HUES48 (cell line): Measurements from ENCODE around the gene CCDC83.

Experiments
- H3K27ac ChIP-seq: one replicate; pipeline ENCODE4 v1.7.0; 2013; ENCODE audit warnings: low read depth, low read length, inconsistent platforms
- H3K27me3 ChIP-seq: 2 replicates; pipeline ENCODE4 v1.6.1; 2013; ENCODE audit warnings: mild to moderate bottlenecking, low read length; ENCODE audit not compliant: control insufficient read depth, insufficient read depth
- H3K36me3 ChIP-seq: 2 replicates; pipeline ENCODE4 v1.6.1; 2013; ENCODE audit warnings: low read length; ENCODE audit not compliant: control insufficient read depth, insufficient read depth
- H3K4me1 ChIP-seq: 2 replicates; pipeline ENCODE4 v1.6.1; 2013; ENCODE audit warnings: mild to moderate bottlenecking, low read length; ENCODE audit not compliant: control insufficient read depth, insufficient read depth
- H3K4me3 ChIP-seq: 2 replicates; pipeline ENCODE4 v1.5.1; 2013; ENCODE audit warnings: mild to moderate bottlenecking, low read depth, low read length
- H3K9ac ChIP-seq: 2 replicates; pipeline ENCODE4 v1.6.1; 2013; ENCODE audit warnings: mild to moderate bottlenecking, low read depth, low read length, moderate library complexity
- H3K9me3 ChIP-seq: 2 replicates; pipeline ENCODE4 v1.6.1; 2013; ENCODE audit warnings: low read length; ENCODE audit not compliant: control insufficient read depth, insufficient read depth

The CCDC83 gene

GRCh38 chr11:85941380-85941973 is 86.3 kb downstream of the CCDC83 start:
- no peak overlapping the region for H3K4me3 ChIP-seq
- no peak overlapping the region for H3K27ac ChIP-seq
- no peaks in the 10 kb centered on the region for H3K9me3 ChIP-seq
- H3K36me3 ChIP-seq, result no peaks in the 10 kb centered on the region
- no peak overlapping the region for H3K9ac ChIP-seq
- no peaks in the 10 kb centered on the region for H3K27me3 ChIP-seq
- H3K4me1 ChIP-seq, result no peaks in the 10 kb centered on the region

DNA sequence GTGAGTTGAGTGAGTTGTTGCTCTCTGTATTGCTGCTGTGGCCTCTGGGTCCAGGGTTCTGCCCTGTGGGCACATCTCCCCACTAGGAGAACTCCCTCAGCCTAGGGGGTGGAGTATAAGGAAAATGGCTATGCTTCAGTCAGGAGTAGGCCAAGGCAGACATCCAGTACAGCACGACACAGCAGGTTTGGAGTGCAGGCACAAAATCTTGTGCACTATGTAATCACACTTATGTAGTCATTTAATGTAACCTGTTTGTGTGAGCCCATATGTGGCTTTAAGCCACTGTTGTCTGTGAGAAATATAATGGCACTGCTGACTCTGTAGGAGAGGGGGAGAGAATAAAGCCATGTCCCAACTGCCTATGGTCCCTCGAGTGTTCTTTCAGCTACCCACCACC is 90.1 kb downstream of the CCDC83 start:
- no peaks in the 10 kb centered on the region for H3K36me3 ChIP-seq
- H3K27ac ChIP-seq, result no peak overlapping the region
- H3K4me1 ChIP-seq, result no peaks in the 10 kb centered on the region
- no peak overlapping the region for H3K9ac ChIP-seq
- H3K27me3 ChIP-seq, result no peaks in the 10 kb centered on the region
- no peak overlapping the region for H3K4me3 ChIP-seq
- no peaks in the 10 kb centered on the region for H3K9me3 ChIP-seq

GRCh38 chr11:85945788-85946187 is 90.6 kb downstream of the CCDC83 start:
- no peaks in the 10 kb centered on the region for H3K36me3 ChIP-seq
- no peak overlapping the region for H3K9ac ChIP-seq
- H3K4me1 ChIP-seq, result no peaks in the 10 kb centered on the region
- no peak overlapping the region for H3K27ac ChIP-seq
- H3K27me3 ChIP-seq, result no peaks in the 10 kb centered on the region
- H3K9me3 ChIP-seq, result no peaks in the 10 kb centered on the region
- H3K4me3 ChIP-seq, result no peak overlapping the region

GRCh38 chr11:85946221-85946620 is 91.0 kb downstream of the CCDC83 start:
- Histone ChIP-seq H3K9me3 (no peaks in the 10 kb centered on the region), H3K4me1 (no peaks in the 10 kb centered on the region), H3K27ac (no peak overlapping the region), H3K27me3 (no peaks in the 10 kb centered on the region), H3K36me3 (no peaks in the 10 kb centered on the region), H3K4me3 (no peak overlapping the region), H3K9ac (no peak overlapping the region)

DNA sequence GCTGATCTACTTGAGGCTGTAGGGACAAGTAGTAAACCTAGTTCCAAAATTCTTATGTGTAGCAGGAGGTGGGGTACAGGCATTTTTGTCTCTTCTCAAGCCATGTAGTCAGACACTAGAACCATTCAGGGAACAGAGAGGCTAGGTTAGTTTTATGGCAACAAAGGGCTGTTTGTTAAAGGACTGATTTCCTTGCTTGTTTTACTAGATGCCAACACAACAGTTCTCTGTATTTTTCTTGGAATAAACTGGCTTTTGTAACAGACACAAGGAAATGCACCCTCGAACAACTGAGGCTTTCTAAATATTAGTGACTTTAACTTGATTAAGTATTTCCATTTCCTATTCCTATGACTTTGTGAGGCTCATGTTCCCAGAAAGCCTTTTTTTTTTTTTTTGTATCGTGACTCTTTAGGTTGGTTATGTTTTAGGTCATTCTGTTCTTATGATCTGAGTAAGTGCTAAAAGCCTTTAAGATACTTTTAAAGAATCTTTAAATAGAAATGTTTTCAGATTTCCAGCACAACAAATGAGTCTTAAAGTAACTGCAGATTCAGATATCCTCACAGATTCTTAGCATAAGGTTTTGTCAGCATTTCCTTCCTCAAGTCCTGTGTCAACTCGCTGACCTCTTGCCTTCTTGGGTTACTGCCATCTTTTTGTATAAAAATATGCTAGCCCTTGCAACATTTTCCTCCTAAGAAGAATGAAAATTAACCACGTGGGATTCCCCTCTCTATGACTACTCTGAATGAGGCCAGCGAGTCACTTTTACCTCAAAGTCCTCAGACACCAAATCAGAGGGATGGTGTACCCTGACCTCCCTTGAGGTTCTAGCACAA is 92.5 kb downstream of the CCDC83 start:
- Histone ChIP-seq H3K4me1 (no peaks in the 10 kb centered on the region), H3K9ac (no peak overlapping the region), H3K9me3 (no peaks in the 10 kb centered on the region), H3K4me3 (no peak overlapping the region), H3K27me3 (no peaks in the 10 kb centered on the region), H3K27ac (no peak overlapping the region), H3K36me3 (no peaks in the 10 kb centered on the region)

GRCh38 chr11:85948884-85949283 is 93.7 kb downstream of the CCDC83 start:
- Histone ChIP-seq H3K27me3 (no peaks in the 10 kb centered on the region), H3K36me3 (no peaks in the 10 kb centered on the region), H3K9ac (no peak overlapping the region), H3K4me3 (no peak overlapping the region), H3K4me1 (no peaks in the 10 kb centered on the region), H3K27ac (no peak overlapping the region), H3K9me3 (no peaks in the 10 kb centered on the region)

DNA sequence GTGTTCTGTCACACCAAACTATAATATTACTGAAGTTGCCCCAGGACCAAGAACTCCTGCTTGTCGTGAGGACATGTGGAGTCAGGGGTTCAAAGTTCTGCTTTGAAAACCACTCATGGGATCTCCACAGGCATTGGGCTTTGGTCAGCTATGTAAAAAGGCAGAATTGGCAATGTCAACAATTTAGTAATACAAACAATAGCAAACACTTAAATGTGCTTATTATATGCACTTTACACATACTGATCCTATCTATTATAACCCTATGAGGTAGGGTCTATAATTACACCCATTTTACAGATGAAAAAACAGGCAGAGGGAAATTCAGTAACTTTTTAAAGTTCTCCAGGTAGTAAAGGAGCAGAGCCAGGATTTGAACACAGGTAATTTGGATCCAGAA is 94.6 kb downstream of the CCDC83 start:
- no peak overlapping the region for H3K9ac ChIP-seq
- no peak overlapping the region for H3K4me3 ChIP-seq
- no peaks in the 10 kb centered on the region for H3K4me1 ChIP-seq
- no peaks in the 10 kb centered on the region for H3K36me3 ChIP-seq
- H3K9me3 ChIP-seq, result no peaks in the 10 kb centered on the region
- no peak overlapping the region for H3K27ac ChIP-seq
- H3K27me3 ChIP-seq, result no peaks in the 10 kb centered on the region

GRCh38 chr11:85950317-85951048 is 95.3 kb downstream of the CCDC83 start:
- Histone ChIP-seq H3K9me3 (no peaks in the 10 kb centered on the region), H3K4me1 (no peaks in the 10 kb centered on the region), H3K4me3 (no peak overlapping the region), H3K27ac (no peak overlapping the region), H3K36me3 (peaks cover 4% of the 10 kb centered on the region; the same call in 1 of the 2 replicates), H3K9ac (no peak overlapping the region), H3K27me3 (no peaks in the 10 kb centered on the region)

GRCh38 chr11:85951049-85951405 is 95.8 kb downstream of the CCDC83 start:
- Histone ChIP-seq H3K4me3 (no peak overlapping the region), H3K9ac (no peak overlapping the region), H3K27ac (no peak overlapping the region)

DNA sequence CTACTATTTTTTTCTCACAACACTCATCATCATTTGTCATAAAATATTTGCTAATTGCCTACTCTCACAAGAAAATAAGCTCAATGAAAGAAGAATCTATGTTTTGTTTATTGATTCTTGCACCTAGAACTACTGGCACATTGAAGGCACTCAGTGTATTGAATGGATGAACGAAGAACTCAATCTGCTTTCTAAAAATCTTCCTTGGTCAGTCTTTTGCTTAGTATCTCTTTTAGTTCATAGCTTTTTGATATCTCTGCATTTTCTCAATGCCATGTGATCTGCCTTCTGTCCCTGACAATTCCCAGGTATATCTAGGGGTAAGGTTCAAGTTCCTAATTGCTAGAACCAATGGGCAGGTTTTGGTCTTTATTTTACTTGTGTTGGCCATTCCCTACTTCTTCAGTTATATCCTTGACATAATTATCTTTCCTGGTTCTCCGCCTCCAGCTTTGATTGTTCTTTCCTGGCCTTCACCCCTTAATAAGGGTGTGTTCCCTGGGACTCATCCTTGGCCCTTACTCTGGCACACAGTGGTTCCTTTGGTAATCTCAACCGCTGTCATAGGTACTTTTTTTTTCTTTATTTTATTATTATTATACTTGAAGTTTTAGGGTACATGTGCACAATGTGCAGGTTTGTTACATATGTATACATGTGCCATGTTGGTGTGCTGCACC is 96.4 kb downstream of the CCDC83 start:
- Histone ChIP-seq H3K4me3 (no peak overlapping the region), H3K27me3 (no peaks in the 10 kb centered on the region), H3K27ac (no peak overlapping the region), H3K9ac (no peak overlapping the region), H3K4me1 (no peaks in the 10 kb centered on the region), H3K36me3 (peaks cover 12% of the 10 kb centered on the region), H3K9me3 (no peaks in the 10 kb centered on the region)

More at GRCh38 chr11:85951049-85951405, 95.8 kb downstream of the CCDC83 start:
- Histone ChIP-seq H3K9me3 (no peaks in the 10 kb centered on the region), H3K4me1 (no peaks in the 10 kb centered on the region), H3K36me3 (peaks cover 6% of the 10 kb centered on the region), H3K27me3 (no peaks in the 10 kb centered on the region)
